ENCODE data around the gene OR8H1. TPM values are rescaled to one million over a fixed set of nuclear protein-coding genes. Genes with fewer than 3 reads are reported as not detected.

Gene OR8H1
- total RNA-seq, 4 donors from 2014 or later, result not detected

Other genes starting within 250 kb of the OR8H1 start
- gene OR8I2, start 198.9 kb downstream of the OR8H1 start, total RNA-seq, result not detected
- not detected for gene OR8H2, start 188.6 kb downstream of the OR8H1 start, total RNA-seq
- gene OR8H3, start 169.9 kb downstream of the OR8H1 start, total RNA-seq, result not detected
- not detected for gene OR8J3, start 152.1 kb downstream of the OR8H1 start, total RNA-seq
- not detected for gene OR8K5, start 131.9 kb downstream of the OR8H1 start, total RNA-seq
- not detected for gene OR5J2, start 115.6 kb downstream of the OR8H1 start, total RNA-seq
- gene OR5T2, start 58.0 kb downstream of the OR8H1 start, total RNA-seq, result not detected
- not detected for gene OR5T3, start 40.0 kb downstream of the OR8H1 start, total RNA-seq
- not detected for gene OR5T1, start 18.1 kb downstream of the OR8H1 start, total RNA-seq
- gene OR8K3, start 22.9 kb upstream of the OR8H1 start, total RNA-seq, result not detected
- not detected for gene OR8K1, start 53.8 kb upstream of the OR8H1 start, total RNA-seq
- not detected for gene OR8J1, start 62.0 kb upstream of the OR8H1 start, total RNA-seq
- gene OR8U1, start 83.4 kb upstream of the OR8H1 start, total RNA-seq, result not detected
- not detected for gene OR5AL1, start 120.4 kb upstream of the OR8H1 start, total RNA-seq
- gene OR5M3, start 181.1 kb upstream of the OR8H1 start, total RNA-seq, result not detected
- gene OR5M8, start 199.1 kb upstream of the OR8H1 start, total RNA-seq, result not detected